Cardiac muscle cell (in vitro differentiated cells and primary cell): ENCODE measurements around the gene CEP112. TPM values are rescaled to one million over a fixed set of nuclear protein-coding genes. Genes with fewer than 3 reads are reported as not detected.
A peak's percentile ranks its signal among the peaks of the same experiment; 100 is the strongest.
"Not testable (repeated sequence)": the region's sequence is repeated elsewhere in the genome, so short reads cannot be mapped to it uniquely, and the experiment has no call there.

Experiments
- DNase-seq, 2 donors: peaks; one replicate each; pipeline versions ENCODE4 v3.0.0 to v3.0.0-alpha.2; 2010 to 2017; ENCODE audit warnings: low read depth in 1 of 2, low spot score in 1 of 2
- H3K27ac ChIP-seq: fragments of 200-600 bp; sonication (generic); 2 replicates; pipeline ENCODE4 v1.5.1; 2016
- H3K27me3 ChIP-seq: fragments of 200-600 bp; sonication (generic); 2 replicates; pipeline ENCODE4 v1.6.0; 2016; ENCODE audit warnings: control low read depth
- H3K36me3 ChIP-seq: fragments of 200-600 bp; sonication (generic); 2 replicates; pipeline ENCODE4 v1.5.1; 2016; ENCODE audit warnings: control low read depth
- H3K4me1 ChIP-seq: fragments of 200-600 bp; sonication (generic); 2 replicates; pipeline ENCODE4 v1.8.1; 2017; ENCODE audit warnings: low read depth, mild to moderate bottlenecking, mixed run types
- H3K4me3 ChIP-seq: fragments of 200-600 bp; sonication (generic); 2 replicates; pipeline ENCODE4 v1.5.1; 2016; ENCODE audit warnings: mild to moderate bottlenecking
- H3K9me3 ChIP-seq: fragments of 200-600 bp; sonication (generic); 2 replicates; pipeline ENCODE4 v1.5.1; 2017; ENCODE audit warnings: low read depth, mild to moderate bottlenecking, control low read depth
- polyA plus RNA-seq: library from polyadenylated mRNA; unstranded; fragments of >200 nt; fragmentation: Nextera tagmentation; extraction: Ambion mirVana; gene quantifications from 2 replicates; pipeline ENCODE4 v1.2.1, GENCODE V29; 2016
- total RNA-seq: library from RNA; depleted of rRNA; stranded (reverse); fragments of >200 nt; gene quantifications from 2 replicates; pipeline ENCODE4 v1.2.3, GENCODE V29; 2016
- TF ChIP-seq, protein P1 (sequence below): IDR thresholded peaks from 2 replicates; pipeline ENCODE4 v1.5.1; 2012; ENCODE audit warnings: low read depth, mild to moderate bottlenecking, low read length

The CEP112 gene
- total and polyA plus RNA-seq, 2 experiments from 2014 or later: 7.7 to 10.9 TPM

DNA sequence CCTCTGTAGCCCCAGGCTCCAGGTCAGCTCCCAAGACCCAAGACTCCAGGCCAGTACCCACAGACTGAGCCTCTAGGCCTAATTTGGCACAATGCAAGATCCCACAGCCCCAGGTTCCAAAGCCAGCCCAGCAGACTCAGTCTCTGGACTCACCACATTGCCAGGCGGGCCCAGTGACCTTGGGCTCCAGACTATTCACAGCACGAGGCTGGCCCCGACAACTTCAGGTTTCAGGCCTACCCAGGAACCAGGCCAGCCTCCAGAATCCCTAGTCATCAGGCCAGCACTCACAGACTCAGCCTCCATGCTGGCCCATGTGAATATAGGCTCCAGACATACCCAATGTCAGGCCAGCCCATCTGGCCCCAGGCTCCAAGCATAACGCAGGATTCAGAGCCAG is 103.8 kb downstream of the CEP112 start:
- Histone ChIP-seq H3K27ac (no peak overlapping the region), H3K9me3 (no peaks in the 10 kb centered on the region), H3K36me3 (no peaks in the 10 kb centered on the region), H3K27me3 (no peaks in the 10 kb centered on the region), H3K4me1 (no peaks in the 10 kb centered on the region), H3K4me3 (no peak overlapping the region)
- TF ChIP-seq, protein P1, sequence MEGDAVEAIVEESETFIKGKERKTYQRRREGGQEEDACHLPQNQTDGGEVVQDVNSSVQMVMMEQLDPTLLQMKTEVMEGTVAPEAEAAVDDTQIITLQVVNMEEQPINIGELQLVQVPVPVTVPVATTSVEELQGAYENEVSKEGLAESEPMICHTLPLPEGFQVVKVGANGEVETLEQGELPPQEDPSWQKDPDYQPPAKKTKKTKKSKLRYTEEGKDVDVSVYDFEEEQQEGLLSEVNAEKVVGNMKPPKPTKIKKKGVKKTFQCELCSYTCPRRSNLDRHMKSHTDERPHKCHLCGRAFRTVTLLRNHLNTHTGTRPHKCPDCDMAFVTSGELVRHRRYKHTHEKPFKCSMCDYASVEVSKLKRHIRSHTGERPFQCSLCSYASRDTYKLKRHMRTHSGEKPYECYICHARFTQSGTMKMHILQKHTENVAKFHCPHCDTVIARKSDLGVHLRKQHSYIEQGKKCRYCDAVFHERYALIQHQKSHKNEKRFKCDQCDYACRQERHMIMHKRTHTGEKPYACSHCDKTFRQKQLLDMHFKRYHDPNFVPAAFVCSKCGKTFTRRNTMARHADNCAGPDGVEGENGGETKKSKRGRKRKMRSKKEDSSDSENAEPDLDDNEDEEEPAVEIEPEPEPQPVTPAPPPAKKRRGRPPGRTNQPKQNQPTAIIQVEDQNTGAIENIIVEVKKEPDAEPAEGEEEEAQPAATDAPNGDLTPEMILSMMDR: no peak
- DNase-seq: no peak

DNA sequence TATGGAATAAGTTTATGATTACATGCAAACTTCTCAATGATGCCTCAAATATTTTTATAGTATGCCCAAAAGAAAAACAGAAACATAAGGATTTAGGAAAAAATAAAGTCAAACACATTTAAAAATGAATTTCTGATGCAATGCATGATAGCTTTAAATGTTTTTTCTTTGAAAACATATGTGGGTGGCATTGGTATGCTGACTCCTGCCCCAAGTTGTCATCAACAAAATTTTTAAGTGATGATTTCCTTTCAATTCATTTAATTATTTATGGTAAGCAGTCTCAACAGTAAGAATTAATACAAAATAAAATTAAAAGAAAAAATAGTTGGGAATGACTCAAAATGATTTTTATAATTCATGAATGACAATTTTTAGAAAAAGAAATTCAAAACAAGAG is 104.9 kb downstream of the CEP112 start:
- Histone ChIP-seq H3K36me3 (no peaks in the 10 kb centered on the region), H3K9me3 (no peaks in the 10 kb centered on the region), H3K27me3 (no peaks in the 10 kb centered on the region), H3K4me3 (no peak overlapping the region), H3K4me1 (no peaks in the 10 kb centered on the region), H3K27ac (no peak overlapping the region)
- TF ChIP-seq, protein P1: no peak
- DNase-seq: peak in 1 of 2 donors; percentile 28

DNA sequence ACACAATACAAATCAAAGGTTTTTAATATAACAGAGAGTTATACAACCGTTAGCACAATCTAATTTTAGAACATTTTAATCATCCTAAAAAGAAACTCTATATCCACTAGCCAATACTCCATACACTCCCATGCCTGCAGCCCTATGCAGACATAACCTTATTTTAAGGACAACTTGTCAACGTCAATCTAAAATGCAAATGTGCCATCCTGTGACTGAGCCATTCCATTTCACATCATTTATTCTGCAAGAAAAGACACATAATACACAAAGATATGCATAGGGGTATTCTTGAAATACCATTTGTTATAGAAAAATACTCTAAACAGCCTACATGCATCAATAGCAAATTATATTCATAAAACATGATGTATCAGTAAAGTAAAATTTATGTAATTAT is 106.7 kb downstream of the CEP112 start:
- Histone ChIP-seq H3K36me3 (no peaks in the 10 kb centered on the region), H3K27ac (no peak overlapping the region), H3K9me3 (no peaks in the 10 kb centered on the region), H3K4me1 (no peaks in the 10 kb centered on the region), H3K27me3 (no peaks in the 10 kb centered on the region), H3K4me3 (no peak overlapping the region)
- TF ChIP-seq, protein P1: no peak
- DNase-seq: no peak

DNA sequence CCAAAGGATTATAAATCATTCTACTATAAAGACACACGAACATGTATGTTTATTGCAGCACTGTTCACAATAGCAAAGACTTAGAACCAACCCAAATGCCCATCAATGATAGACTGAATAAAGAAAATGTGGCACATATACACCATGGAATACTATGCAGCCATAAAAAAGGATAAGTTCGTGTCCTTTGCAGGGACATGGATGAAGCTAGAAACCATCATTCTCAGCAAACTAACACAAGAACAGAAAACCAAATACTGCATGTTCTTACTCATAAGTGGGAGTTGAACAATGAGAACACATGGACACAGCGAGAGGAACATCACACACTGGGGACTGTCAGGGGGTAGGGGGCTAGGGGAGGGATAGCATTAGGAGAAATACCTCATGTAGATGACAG is 111.3 kb downstream of the CEP112 start:
- not testable (repeated sequence) for DNase-seq

DNA sequence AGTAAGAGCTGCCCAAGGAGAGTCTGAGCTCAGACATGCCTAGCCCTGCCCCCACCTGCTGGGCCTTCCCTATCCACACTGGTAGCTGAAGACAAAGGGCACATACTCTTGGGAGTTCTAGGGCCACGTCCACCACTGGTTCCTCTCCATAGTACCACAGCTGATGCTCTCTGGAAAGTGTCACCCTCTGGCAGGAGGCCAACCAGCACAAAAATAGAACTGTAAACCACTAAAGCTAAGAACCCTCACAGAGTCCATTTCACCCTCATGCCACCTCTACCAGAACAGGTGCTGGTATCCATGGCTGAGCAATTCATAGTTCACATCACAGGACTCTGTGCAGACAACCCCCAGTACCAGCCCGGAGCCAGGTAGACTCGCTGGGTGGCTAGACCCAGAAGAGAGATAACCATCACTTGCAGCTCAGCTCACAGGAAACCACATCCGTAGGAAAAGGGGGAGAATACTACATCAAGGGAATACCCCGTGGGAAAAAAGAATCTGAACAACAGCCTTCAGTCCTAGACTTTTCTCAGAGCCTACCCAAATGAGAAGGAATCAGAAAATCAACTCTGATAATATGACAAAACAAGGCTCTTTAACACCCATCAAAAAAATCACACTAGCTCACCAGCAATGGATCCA is 115.3 kb downstream of the CEP112 start:
- no peaks in the 10 kb centered on the region for H3K4me1 ChIP-seq
- H3K4me3 ChIP-seq: no peak overlapping the region
- H3K36me3 ChIP-seq: no peaks in the 10 kb centered on the region
- no peak for DNase-seq
- TF ChIP-seq, protein P1: no peak
- no peaks in the 10 kb centered on the region for H3K9me3 ChIP-seq
- no peak overlapping the region for H3K27ac ChIP-seq
- H3K27me3 ChIP-seq: no peaks in the 10 kb centered on the region

More for the DNA sequence above, 111.3 kb downstream of the CEP112 start:
- H3K27me3 ChIP-seq, H3K4me3 ChIP-seq, H3K36me3 ChIP-seq, H3K27ac ChIP-seq, H3K9me3 ChIP-seq, H3K4me1 ChIP-seq: not testable (repeated sequence)

DNA sequence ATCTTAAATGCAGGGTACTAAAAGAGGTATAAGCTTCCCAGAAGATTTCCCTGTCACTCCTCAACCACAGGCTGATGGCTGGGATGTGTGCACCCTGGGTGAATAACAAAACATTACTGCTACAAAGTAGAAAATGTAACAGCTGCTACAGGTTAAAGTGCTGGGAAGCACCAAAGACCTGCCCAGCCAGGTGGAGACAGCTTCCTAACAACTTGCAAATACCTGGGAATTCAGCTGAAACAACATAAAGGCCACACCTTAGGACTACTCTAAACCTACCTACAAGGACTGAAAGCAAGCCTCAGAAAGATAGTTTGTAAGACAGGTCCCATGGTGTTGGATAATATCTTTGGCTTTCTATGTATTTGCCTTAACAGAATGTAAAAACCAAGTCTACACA is 118.5 kb downstream of the CEP112 start:
- H3K27me3 ChIP-seq: no peaks in the 10 kb centered on the region
- no peak for DNase-seq
- no peaks in the 10 kb centered on the region for H3K9me3 ChIP-seq
- H3K27ac ChIP-seq: no peak overlapping the region
- H3K4me1 ChIP-seq: no peaks in the 10 kb centered on the region
- H3K36me3 ChIP-seq: no peaks in the 10 kb centered on the region
- TF ChIP-seq, protein P1: no peak
- no peak overlapping the region for H3K4me3 ChIP-seq
